WTC11 (cell line): Measurements from ENCODE around the gene IER2. TPM values are rescaled to one million over a fixed set of nuclear protein-coding genes. Genes with fewer than 3 reads are reported as not detected.
A peak's percentile ranks its signal among the peaks of the same experiment; 100 is the strongest.

Experiments used
- ATAC-seq: fragments of 200-7000 bp; cut with Tn5 transposase; 2 replicates; pipeline ENCODE4 v1.10.0; 2021; ENCODE audit warnings: mild to moderate bottlenecking, moderate library complexity
- CTCF ChIA-PET: fragments of 300-600 bp; sonication (Branson Sonifier 250); formaldehyde crosslinking; loops from one replicate; lab custom pipeline; 2021; ENCODE audit warnings: antibody characterized with exemption; lab: Charles Lee
- POLR2A ChIA-PET: fragments of 350-600 bp; sonication (Branson Sonifier 250); formaldehyde crosslinking; loops from one replicate; lab custom pipeline; 2021; ENCODE audit warnings: antibody characterized with exemption; lab: Charles Lee
- DNase-seq: peaks from one replicate; pipeline ENCODE4 v3.0.0; 2021; ENCODE audit warnings: low spot score
- H3K27ac Mint-ChIP-seq: 2 replicates; pipeline ENCODE4 v1.8.0; 2021; ENCODE audit warnings: mixed read lengths
- H3K27me3 Mint-ChIP-seq: 2 replicates; pipeline ENCODE4 v1.8.0; 2021; ENCODE audit warnings: low read depth, mild to moderate bottlenecking, moderate library complexity, mixed read lengths
- H3K36me3 Mint-ChIP-seq: 2 replicates; pipeline ENCODE4 v1.8.0; 2021; ENCODE audit warnings: mixed read lengths
- H3K4me1 Mint-ChIP-seq: 2 replicates; pipeline ENCODE4 v1.8.0; 2022; ENCODE audit warnings: mixed read lengths
- H3K4me3 Mint-ChIP-seq: 2 replicates; pipeline ENCODE4 v1.8.0; 2021; ENCODE audit warnings: mild to moderate bottlenecking, moderate library complexity, mixed read lengths
- H3K9me3 Mint-ChIP-seq: 2 replicates; pipeline ENCODE4 v1.8.0; 2021; ENCODE audit warnings: mixed read lengths
- AR ChIP-seq: fragments of 250-450 bp; sonication (Bioruptor Pico); IDR thresholded peaks from 2 replicates; pipeline ENCODE4 v1.9.0; 2021; ENCODE audit warnings: mild to moderate bottlenecking
- ARID4B ChIP-seq: sonication (generic); formaldehyde crosslinking; IDR thresholded peaks from 2 replicates; pipeline ENCODE4 v1.8.0; 2023; ENCODE audit warnings: missing genetic modification reagents, mild to moderate bottlenecking, borderline replicate concordance
- FOXK1 ChIP-seq: sonication (generic); formaldehyde crosslinking; IDR thresholded peaks from 2 replicates; pipeline ENCODE4 v1.8.0; 2022; ENCODE audit warnings: mild to moderate bottlenecking, moderate library complexity, missing genetic modification reagents
- GRHL2 ChIP-seq: fragments of 250-450 bp; sonication (Bioruptor Pico); IDR thresholded peaks from 2 replicates; pipeline ENCODE4 v1.8.0; 2022; ENCODE audit warnings: mild to moderate bottlenecking, moderate library complexity; ENCODE audit not compliant: insufficient replicate concordance, severe bottlenecking
- GTF2I ChIP-seq: fragments of 250-450 bp; sonication (Bioruptor Pico); conservative IDR thresholded peaks from 2 replicates; pipeline ENCODE4 v1.4.0; 2021; ENCODE audit warnings: mild to moderate bottlenecking
- NR2C2 ChIP-seq: sonication (generic); formaldehyde crosslinking; IDR thresholded peaks from 2 replicates; pipeline ENCODE4 v1.8.0; 2022; ENCODE audit warnings: mild to moderate bottlenecking, missing genetic modification reagents
- PRDM15 ChIP-seq: sonication (generic); formaldehyde crosslinking; IDR thresholded peaks from 2 replicates; pipeline ENCODE4 v1.8.0; 2022; ENCODE audit warnings: missing genetic modification reagents
- total RNA-seq: library from RNA; stranded (reverse); gene quantifications from 3 replicates; pipeline ENCODE4 v1.2.3, GENCODE V29; 2021

The IER2 gene
- total RNA-seq, 1 experiment from 2014 or later = 138 TPM

GRCh38 chr19:13130886-13131490 lies 19.2 kb upstream of the IER2 start:
- TF ChIP-seq ARID4B (CRISPR knock-in tag) = no peak
- no peak for TF ChIP-seq GRHL2 (CRISPR knock-in tag)
- no peak for TF ChIP-seq GTF2I (CRISPR knock-in tag)
- peak; percentile 32; the same call in 1 of the 2 replicates for TF ChIP-seq AR (CRISPR knock-in tag)
- ChIA-PET POLR2A (no interaction called here), CTCF (interaction anchor here (1.0 kb wide), 1 partner anchor 71 kb away, joined by 3 read pairs; no protein-coding TSS in a partner anchor)
- no peaks in the 10 kb centered on the region for H3K27me3 Mint-ChIP-seq
- no peaks in the 10 kb centered on the region for H3K4me1 Mint-ChIP-seq
- H3K27ac Mint-ChIP-seq = no peak overlapping the region
- DNase-seq (no peak), ATAC-seq (no peak)
- no peaks in the 10 kb centered on the region for H3K9me3 Mint-ChIP-seq
- no peak overlapping the region for H3K4me3 Mint-ChIP-seq
- H3K36me3 Mint-ChIP-seq = peaks cover 15% of the 10 kb centered on the region

GRCh38 chr19:13132471-13133180 lies 17.6 kb upstream of the IER2 start:
- Mint-ChIP-seq H3K36me3 (peaks cover 26% of the 10 kb centered on the region), H3K27ac (peak overlapping the region; percentile 15), H3K4me3 (no peak overlapping the region), H3K4me1 (no peaks in the 10 kb centered on the region), H3K9me3 (no peaks in the 10 kb centered on the region), H3K27me3 (no peaks in the 10 kb centered on the region)
- POLR2A ChIA-PET = interaction anchor here (0.6 to 2.0 kb wide), 3 partner anchors 15 to 121 kb away, joined by 3 to 5 read pairs (median 3); partner anchors contain the start of genes IER2, NACC1 and STX10
- TF ChIP-seq FOXK1 (CRISPR knock-in tag) = no peak
- no peak for TF ChIP-seq NR2C2 (CRISPR knock-in tag)
- 0 out of 2 replicates have a peak, but pooled peaks have one; percentile 41 for TF ChIP-seq PRDM15 (CRISPR knock-in tag)
- TF ChIP-seq AR (CRISPR knock-in tag) = no peak
- ATAC-seq (no peak), DNase-seq (no peak)
- CTCF ChIA-PET = interaction anchor here (0.5 to 2.1 kb wide), 4 partner anchors 15 to 1519 kb away, joined by 3 to 7 read pairs (median 4); no protein-coding TSS in a partner anchor
